HT1080 (cell line): ENCODE measurements around the gene MYH3. TPM values are rescaled to one million over a fixed set of nuclear protein-coding genes. Genes with fewer than 3 reads are reported as not detected.

Experiments
- DNase-seq: peaks from one replicate; pipeline ENCODE4 v3.0.0-alpha.2; 2015; ENCODE audit warnings: low read depth
- total RNA-seq: library from RNA; depleted of rRNA; stranded (reverse); fragments of >200 nt; shearing (Covaris generic); gene quantifications from 2 replicates; pipeline ENCODE4 v1.2.3, GENCODE V29; 2014

MYH3 gene
- total RNA-seq, 1 experiment from 2014 or later = 0.66 TPM

- DNase-seq = no peak
These were observed 7.5 kb downstream of the MYH3 start for GRCh38 chr17:10649602-10650001.

- no peak for DNase-seq
These were observed 8.2 kb downstream of the MYH3 start for GRCh38 chr17:10648956-10649355.

GRCh38 chr17:10648381-10648780, 8.7 kb downstream of the MYH3 start:
- DNase-seq = no peak

- DNase-seq = peak; percentile 47
These were observed 10.6 kb downstream of the MYH3 start for GRCh38 chr17:10646392-10646990.

GRCh38 chr17:10640475-10640874, 16.6 kb downstream of the MYH3 start:
- no peak for DNase-seq

GRCh38 chr17:10638151-10638550, 19.0 kb downstream of the MYH3 start:
- DNase-seq = no peak

GRCh38 chr17:10635290-10635689, 21.8 kb downstream of the MYH3 start:
- DNase-seq = no peak

GRCh38 chr17:10633738-10634379, 23.2 kb downstream of the MYH3 start:
- no peak for DNase-seq

- DNase-seq = no peak
These were observed 25.4 kb downstream of the MYH3 start for GRCh38 chr17:10631701-10632100.

GRCh38 chr17:10631048-10631700, 25.9 kb downstream of the MYH3 start:
- peak; percentile 23 for DNase-seq

GRCh38 chr17:10629706-10630105, 27.4 kb downstream of the MYH3 start:
- no peak for DNase-seq

GRCh38 chr17:10628756-10629155, 28.4 kb downstream of the MYH3 start:
- DNase-seq = no peak

GRCh38 chr17:10626390-10626789, 30.7 kb downstream of the MYH3 start:
- no peak for DNase-seq

GRCh38 chr17:10624969-10625368, 32.1 kb downstream of the MYH3 start:
- DNase-seq = no peak

- no peak for DNase-seq
These were observed 33.3 kb downstream of the MYH3 start for GRCh38 chr17:10623737-10624338.

- no peak for DNase-seq
These were observed 34.3 kb downstream of the MYH3 start for GRCh38 chr17:10622617-10623485.

- no peak for DNase-seq
These were observed 35.7 kb downstream of the MYH3 start for GRCh38 chr17:10621397-10621796.

- no peak for DNase-seq
These were observed 36.3 kb downstream of the MYH3 start for GRCh38 chr17:10620823-10621222.

GRCh38 chr17:10618202-10618635, 38.9 kb downstream of the MYH3 start:
- peak; percentile 79 for DNase-seq

GRCh38 chr17:10617120-10617505, 40.0 kb downstream of the MYH3 start:
- no peak for DNase-seq

GRCh38 chr17:10616502-10617119, 40.5 kb downstream of the MYH3 start:
- peak; percentile 70 for DNase-seq
